GM10266 (cell line): ENCODE measurements around the gene TMEM258.

Experiments used
- DNase-seq: peaks from one replicate; pipeline ENCODE4 v3.0.0; 2012; ENCODE audit errors: extremely low spot score
- CTCF ChIP-seq: IDR thresholded peaks from 2 replicates; pipeline ENCODE4 v1.5.1; 2012; ENCODE audit warnings: mild to moderate bottlenecking, low read depth; ENCODE audit not compliant: control insufficient read depth, insufficient read depth; ENCODE audit errors: missing control alignments

TMEM258 gene

GRCh38 chr11:61800331-61801281, 8.2 kb upstream of the TMEM258 start:
- no peak for DNase-seq
- TF ChIP-seq CTCF = no peak

DNA sequence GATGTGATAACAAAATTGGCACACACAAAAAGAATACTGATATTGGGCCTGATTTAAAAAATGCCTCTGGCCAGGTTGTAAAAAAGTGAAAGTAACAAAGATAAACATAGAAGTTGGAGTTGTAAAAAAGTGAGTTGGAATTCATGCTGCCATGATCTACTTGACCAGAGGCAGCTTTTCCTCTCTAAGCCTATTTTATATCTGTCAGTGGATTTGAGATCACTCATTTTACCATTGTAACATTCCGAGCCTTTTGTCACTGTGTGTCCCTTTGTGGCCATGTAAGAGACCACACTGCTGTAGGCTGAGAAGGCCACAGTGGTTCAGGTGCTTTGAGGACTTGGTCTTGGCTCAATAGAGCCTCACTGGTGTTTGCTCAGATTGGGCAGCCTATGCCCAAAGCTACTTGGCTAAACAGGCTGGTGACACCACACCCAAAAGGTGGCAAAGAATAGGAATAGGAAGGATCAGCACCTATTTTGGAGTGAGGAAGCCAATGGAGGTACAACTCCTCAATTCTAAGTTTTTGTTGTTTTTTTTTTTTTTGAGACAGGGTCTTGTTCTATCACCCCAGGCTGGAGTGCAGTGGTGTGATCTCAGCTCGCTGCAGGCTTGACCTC, 7.4 kb upstream of the TMEM258 start:
- no peak for DNase-seq
- TF ChIP-seq CTCF = no peak

DNA sequence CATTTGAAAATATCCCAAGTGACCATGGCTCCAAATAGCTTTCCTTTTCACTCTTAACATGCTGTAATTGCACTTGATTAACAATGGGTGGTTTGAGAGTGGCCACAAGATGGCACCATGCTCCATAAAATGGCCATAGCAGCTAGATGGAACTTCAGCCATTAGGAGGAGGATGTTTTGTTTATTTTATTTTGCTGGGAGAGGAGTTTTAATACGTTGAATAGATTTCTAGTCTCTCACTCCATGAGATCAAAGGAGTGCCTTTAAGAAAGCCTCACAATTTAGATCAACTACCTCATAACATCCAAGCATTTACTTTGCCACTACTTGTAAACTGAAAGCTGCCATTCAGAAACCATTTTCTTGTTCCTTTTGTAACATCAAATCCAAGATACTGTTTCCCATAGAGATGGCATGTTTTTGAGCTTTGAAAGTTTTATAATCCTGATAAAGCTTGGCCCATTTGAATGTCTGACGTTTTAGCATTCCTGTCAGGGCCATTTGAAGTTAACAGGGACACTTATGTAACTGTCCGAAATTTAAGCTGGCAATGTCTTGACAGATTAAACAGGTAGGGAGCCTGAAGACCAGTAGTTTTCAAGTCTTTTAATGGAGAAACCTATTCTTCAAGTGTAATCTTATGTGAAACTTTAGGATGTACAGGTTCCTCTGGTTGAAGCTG, 5.0 kb upstream of the TMEM258 start:
- peak; percentile 83 for TF ChIP-seq CTCF
- DNase-seq = peak; percentile 71

- no peak for DNase-seq
Measured at GRCh38 chr11:61795876-61796526, 3.6 kb upstream of the TMEM258 start.

DNA sequence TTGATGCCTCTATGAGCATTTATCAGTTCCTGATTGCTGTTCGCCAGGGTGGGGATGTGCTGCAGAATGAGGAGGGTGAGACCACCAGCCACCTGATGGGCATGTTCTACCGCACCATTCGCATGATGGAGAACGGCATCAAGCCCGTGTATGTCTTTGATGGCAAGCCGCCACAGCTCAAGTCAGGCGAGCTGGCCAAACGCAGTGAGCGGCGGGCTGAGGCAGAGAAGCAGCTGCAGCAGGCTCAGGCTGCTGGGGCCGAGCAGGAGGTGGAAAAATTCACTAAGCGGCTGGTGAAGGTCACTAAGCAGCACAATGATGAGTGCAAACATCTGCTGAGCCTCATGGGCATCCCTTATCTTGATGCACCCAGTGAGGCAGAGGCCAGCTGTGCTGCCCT, 3.1 kb upstream of the TMEM258 start:
- no peak for DNase-seq
- TF ChIP-seq CTCF = no peak

More at GRCh38 chr11:61795876-61796526, 3.6 kb upstream of the TMEM258 start:
- no peak for TF ChIP-seq CTCF

GRCh38 chr11:61794579-61794978, 2.2 kb upstream of the TMEM258 start:
- no peak for DNase-seq
- no peak for TF ChIP-seq CTCF
